GM18502 (cell line): Measurements from ENCODE around the gene PHTF1.
"Not testable (repeated sequence)": the region's sequence is repeated elsewhere in the genome, so short reads cannot be mapped to it uniquely, and the experiment has no call there.

ENCODE experiments used
- ATAC-seq: cut with Tn5 transposase; IDR thresholded peaks from one replicate; pipeline ENCODE4 v1.9.1; 2021; ENCODE audit warnings: mild to moderate bottlenecking; ENCODE audit not compliant: unreplicated experiment, poor library complexity

Gene PHTF1

DNA sequence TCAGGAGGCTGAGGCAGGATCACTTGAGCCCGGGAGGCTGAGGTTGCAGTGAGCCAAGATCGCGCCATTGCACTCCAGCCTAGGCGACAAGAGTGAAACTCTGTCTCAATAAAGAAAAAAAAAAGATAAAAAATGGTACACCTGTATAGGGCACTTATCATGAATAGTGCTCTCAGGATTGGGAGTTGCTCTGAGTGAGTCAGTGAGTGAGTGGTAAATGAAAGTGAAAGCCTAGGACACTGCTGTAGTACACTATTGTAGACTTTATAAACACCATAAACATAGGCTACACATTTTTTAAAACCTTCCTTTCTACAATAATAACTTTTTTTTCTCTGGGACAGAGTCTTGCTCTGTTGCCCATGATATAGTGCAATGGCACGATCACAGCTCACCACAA is 16.8 kb downstream of the PHTF1 start:
- peak; percentile 58 for ATAC-seq

DNA sequence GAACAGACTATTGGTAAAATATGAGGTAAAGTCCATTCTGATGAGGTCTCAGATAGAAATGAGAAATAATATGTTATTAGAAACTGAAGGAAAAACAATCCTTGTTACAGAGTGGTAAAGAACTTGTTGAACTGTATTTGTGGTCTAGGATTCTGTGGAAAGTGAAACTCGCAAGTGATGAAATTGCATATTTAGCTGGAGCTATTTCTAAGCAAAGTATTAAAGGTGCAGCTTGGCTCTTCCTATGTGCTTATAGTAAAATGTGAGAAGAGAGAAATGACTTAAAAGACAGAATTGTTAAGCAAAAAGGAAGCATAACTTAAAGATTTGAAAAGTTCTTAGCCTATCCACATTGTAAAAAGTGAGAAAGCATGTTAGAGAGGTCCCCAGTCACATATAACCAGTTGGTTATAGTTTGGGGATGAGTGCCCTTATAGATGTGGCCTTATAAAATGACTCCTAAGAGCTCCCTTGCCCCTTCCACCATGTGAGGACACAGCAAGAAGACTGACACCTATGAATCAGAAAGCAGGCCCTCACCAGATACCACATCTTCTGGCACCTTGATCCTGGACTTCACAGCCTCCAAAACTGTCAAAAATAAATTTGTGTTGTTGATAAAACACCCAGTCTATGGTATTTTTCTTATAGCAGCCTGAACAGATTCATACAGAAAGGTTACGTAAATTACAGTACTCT is 24.8 kb downstream of the PHTF1 start:
- ATAC-seq: no peak

DNA sequence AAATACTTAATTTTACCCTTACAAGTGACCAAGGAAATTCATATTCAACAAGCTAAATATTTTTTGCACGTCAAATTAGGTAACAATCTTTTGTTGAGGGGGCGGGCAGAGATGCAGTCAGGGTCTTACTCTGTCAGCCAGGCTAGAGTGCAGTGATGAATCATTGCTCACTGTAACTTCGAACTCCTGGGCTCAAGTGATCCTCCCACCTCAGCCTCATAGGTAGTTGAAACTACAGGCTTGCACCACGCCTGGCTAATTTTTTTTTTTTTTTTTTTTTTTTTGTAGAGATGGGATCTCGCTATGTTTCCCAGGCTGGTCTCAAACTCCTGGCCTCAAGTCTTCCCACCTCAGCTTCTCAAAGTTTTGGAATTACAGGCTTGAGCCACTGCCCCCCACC is 26.5 kb downstream of the PHTF1 start:
- no peak for ATAC-seq

DNA sequence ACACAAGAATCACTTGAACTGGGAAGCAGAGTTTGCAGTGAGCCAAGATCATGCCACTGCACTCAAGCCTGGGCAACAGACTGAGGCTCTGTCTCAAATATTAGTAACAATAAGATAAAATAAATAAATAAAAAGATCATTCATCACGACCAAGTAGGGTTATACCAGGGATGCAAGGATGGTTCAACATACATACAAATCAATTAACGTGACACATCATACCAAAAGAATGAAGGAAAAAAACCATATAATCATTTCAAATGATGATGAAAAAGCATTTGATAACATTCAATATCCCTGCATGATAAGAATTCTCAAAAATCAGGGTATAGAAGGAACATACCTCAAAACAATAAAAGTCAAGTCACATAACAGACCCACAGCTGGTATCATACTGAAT is 38.3 kb downstream of the PHTF1 start:
- ATAC-seq: no peak

DNA sequence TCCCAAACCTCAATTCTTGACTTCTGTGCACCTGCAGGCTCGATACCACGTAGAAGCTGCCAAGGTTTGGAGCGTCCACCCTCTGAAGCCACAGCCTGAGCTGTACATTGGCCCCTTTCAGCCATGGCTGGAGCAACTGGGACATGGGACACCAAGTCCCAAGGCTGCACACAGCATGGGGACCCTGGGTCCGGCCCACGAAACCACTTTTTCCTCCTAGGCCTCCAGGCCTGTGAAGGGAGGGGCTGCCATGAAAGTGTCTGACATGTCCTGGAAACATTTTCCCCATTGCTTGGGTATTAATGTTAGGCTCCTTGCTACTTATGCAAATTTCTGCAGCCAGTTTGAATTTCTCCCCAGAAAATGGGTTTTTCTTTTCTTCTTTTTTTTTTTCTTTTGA is 40.7 kb downstream of the PHTF1 start:
- not testable (repeated sequence) for ATAC-seq

DNA sequence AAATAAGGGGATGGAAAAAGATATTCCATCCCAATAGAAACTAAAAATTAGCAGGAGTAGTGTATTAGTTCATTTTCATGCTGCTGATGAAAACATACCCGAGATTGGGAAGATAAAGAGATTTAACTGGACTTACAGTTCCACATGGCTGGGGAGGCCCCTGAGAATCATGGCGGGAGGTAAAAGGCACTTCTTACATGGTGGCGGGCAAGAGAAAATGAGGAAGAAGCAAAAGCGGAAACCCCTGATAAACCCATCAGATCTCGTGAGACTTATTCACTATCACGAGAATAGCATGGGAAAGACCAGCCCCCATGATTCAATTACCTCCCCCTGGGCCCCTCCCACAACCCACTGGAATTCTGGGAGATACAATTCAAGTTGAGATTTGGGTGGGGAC is 41.8 kb downstream of the PHTF1 start:
- ATAC-seq: not testable (repeated sequence)

DNA sequence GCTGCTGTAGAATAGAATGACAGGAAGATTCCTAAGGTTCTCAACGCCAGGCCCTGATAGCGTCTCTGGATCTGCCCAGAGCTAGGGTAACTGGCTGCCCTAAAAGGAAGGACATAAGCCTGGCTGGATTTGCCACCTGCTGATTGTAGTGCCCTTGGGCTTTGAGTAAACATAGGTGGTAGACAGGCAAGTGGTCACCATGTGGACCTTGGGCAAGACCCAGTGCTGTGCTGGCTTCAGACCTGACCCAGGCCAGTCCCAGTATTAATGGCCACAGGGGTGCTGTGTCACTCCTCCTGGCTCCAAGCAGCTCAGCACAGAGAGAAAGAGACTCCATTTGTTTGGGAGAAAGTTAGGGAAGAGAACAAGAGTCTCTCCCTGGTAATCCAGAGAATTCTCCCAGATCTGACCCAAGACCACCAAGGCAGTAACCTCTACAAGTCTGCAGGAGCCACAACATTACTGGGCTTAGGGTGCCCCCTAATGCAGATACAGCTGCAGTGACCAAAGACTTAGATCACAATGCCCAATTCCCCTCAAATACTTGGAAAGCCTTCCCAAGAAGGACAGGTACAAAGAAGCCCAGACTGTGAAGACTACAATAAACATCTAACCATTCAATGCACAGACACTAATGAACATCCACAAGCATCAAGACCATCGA is 44.5 kb downstream of the PHTF1 start:
- ATAC-seq: no peak

DNA sequence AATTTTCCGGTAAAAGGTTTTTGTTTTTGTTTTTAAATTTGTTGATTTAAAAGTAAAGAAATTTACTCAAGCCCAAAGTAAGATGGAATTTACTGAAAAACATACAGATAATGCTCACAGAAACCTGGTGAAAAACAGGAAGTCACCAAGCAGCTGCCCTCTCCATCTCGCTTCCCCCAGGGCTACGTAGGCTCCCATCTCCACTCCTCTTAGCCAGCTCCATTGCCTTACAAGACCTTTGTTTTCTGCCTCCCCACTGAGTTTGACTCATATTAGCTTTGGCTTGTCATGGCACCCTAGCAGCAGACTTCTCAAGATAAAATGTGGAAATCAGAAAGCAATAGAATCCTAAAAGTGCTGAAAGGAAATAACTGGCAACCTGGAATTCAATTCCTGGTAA is 57.9 kb downstream of the PHTF1 start:
- no peak for ATAC-seq

DNA sequence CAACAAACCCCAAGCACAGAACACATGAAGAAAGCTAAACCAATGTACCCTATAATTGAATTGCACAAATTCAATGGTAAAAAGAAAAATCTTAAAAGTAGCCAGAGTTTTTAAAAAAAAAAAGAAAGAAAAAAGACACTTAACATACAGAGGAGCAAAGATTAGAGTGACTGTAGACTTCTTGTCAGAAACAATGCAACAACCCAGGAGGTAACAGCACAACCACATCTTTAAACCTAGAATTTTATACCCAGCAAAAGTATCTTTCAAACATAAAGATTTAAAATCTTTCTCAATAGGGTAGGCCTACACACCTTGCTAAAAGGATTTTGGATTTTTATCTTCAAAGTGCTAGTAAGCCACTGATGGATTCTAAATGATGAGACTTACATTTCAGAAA is 64.4 kb downstream of the PHTF1 start:
- ATAC-seq: no peak

DNA sequence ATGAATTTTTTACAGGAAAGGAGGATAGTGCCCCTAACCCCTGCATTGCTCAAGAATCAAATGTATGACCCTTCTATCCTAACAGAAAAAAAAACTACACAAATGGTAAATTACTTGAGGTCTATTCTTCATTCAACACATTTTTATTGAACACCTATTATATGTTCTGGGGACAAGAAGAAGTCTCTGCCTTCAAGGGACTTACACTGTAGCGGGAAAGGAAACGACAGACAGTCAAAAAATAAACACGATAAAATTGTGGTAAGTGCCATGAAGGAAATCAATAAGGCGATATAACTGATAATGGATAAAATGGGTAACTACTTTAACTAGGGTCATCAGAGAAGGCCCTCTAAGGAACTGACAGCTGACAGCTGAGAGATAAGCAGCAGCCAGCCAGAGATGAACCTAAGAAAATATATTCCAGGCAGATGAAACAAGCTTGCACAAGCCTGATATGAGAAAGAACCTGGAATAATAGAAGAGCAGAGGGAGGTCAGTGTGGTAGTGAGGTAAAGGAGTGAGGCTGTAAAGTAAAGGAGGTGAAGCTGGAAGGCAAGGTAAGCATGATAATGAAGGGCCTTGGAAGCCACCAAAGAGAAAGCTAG is 66.4 kb downstream of the PHTF1 start:
- no peak for ATAC-seq

DNA sequence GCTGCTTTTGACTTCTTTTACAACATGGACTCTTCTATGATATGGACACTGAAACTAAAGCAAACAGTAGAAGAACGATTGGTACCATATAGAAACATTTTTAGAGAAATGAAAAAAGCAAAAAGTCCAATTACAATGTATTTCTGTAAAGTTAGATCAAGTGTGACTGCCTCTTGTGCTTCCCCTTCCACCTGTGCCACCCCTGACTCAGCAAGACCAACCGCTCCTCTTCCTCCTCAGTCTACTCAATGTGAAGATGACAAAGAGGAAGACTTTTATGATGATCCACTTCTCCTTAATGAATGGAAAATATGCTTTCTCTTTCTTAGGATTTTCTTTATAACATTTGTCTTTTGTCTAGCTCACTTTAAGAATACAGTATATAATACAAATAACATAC is 66.9 kb downstream of the PHTF1 start:
- no peak for ATAC-seq

DNA sequence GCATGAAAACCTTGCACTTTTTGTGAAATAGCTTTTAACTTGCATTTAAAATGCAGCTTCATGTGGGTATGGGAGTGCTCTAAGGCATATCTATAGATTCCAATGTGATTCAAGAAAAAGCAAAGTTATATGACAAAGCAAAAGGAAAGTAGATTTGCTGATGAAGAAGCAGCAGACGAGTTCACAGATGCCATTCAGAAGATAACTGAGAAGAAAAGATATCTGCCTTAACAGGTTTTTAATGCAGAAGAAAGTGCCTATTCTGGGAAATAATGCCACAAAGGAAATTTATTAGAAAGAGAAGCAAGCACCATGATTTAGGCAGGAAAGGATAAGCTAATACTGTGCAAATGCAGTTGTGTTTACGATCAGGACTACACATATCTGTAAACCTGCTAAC is 68.1 kb downstream of the PHTF1 start:
- no peak for ATAC-seq

DNA sequence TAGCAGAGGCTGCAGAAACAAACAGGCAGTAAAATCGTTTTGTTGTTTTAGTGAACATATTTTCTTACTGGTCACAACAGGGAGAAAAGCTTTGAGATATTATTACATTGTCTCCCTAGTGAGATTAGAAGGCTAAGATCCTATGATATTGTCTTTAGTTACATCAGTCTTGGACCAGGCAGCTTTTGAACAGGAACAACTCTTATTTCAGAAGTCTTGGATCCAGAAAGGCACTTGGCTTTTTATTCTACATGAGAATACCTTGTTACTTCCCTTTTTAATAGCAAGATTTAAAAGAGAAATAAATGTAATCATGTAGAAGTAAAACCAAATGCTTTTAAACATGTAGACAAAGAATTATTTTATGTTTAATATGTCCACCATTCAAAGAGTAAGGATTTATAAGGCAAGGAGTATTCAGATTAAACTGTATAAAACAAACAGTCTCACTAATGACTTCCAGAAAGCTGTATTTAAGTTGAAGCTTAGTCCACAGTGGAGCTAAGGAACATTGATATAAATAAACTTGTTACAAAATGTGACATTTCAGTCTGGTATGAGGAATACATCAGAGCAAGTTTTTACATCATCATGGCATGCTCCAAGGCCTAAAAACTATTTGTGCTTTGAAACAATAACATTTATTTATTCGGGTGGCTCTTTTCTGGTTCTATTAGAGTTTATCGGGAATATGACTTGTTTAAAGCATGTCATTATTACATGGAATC is 72.2 kb downstream of the PHTF1 start:
- ATAC-seq: no peak

DNA sequence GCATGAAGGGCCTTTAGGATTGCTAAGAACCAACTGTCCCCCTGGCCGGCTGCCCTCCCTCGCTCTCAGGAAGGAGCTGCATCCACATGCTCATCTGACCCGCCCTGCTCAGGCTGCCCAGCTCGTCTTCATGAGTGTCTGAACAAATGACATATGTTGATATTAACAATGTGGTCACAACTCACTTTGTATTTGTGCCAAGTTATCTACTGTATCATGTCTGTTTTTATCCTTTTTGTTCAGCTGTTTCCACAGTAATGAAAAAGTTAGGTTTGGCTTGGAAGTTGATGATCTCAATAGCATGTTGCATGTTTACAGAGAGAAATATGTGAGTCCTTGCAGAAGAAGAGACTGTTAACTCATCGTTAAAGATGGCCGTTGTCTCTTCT is 75.1 kb downstream of the PHTF1 start:
- no peak for ATAC-seq

DNA sequence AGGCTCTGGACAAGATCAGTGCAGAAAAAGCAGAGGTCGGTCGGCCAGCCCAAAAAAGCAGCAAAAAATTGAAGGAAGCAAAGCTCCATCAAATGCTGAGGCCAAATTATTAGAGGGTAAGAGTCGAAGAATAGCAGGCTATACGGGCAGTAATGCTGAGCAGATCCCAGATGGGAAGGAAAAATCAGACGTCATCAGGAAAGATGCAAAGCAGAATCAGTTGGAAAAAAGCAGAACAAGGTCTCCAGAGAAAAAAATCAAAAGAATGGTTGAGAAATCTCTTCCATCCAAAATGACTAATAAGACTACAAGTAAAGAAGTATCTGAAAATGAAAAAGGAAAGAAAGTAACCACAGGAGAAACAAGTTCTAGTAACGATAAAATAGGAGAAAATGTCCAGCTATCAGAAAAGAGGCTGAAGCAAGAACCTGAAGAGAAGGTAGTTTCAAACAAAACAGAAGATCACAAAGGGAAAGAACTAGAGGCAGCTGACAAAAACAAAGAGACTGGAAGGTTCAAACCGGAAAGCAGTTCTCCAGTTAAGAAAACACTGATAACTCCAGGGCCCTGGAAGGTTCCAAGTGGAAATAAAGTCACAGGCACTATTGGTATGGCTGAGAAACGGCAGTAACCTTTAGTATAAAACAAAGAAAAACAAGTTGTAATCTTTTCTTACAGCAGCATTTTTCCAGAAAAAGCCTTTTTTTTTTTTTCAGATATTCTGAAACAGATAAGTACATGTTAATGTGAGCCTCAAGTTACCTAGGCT is 75.7 kb downstream of the PHTF1 start:
- ATAC-seq: no peak

DNA sequence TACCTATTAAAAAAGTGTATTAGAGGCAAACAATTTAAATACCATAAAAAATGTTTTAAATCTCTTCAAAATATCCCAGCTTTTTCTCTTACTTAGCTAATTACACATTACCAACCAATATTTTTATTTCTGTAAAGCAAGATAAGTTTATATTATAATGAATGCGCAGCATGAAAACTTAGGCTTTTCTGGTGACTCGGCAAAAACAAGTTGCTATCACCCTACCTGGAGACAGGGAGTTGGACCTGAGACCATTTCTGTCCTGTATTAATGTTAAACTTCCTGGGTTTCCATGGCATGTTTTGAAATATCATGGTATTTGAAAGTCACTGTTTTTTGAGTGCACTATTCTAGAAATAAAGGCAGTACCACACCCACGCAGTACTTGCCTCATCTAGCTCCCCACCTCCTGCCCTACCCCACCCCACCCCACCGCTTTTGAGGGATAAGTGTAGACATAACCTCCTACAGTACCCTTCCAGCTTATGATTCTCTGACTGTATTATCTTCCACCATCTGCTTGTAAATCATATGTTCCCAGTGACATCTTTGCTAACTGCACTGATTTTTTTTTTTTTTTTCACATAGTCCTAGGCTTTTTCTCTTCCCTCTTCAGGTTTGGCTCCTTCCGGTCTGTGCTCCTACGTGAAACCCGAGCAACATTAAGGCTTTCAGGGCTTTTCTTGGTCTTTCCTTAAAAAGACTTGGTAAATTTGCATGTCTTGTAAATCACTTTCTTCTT is 77.5 kb downstream of the PHTF1 start:
- ATAC-seq: no peak

DNA sequence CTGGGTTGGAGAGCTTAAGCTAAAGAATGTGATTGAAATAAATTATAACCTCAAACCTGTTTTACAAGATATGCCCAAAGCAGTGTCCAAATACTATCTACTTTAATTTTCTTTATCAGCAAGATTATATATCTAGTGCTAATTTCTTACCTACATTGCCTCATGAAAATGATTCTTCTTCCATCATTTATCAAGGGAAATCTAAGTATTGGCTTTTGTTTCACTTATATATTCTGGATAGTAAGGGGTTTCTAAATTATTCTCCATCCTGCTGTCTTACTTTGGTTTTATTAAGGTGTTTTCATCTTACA is 81.2 kb downstream of the PHTF1 start:
- ATAC-seq: no peak

DNA sequence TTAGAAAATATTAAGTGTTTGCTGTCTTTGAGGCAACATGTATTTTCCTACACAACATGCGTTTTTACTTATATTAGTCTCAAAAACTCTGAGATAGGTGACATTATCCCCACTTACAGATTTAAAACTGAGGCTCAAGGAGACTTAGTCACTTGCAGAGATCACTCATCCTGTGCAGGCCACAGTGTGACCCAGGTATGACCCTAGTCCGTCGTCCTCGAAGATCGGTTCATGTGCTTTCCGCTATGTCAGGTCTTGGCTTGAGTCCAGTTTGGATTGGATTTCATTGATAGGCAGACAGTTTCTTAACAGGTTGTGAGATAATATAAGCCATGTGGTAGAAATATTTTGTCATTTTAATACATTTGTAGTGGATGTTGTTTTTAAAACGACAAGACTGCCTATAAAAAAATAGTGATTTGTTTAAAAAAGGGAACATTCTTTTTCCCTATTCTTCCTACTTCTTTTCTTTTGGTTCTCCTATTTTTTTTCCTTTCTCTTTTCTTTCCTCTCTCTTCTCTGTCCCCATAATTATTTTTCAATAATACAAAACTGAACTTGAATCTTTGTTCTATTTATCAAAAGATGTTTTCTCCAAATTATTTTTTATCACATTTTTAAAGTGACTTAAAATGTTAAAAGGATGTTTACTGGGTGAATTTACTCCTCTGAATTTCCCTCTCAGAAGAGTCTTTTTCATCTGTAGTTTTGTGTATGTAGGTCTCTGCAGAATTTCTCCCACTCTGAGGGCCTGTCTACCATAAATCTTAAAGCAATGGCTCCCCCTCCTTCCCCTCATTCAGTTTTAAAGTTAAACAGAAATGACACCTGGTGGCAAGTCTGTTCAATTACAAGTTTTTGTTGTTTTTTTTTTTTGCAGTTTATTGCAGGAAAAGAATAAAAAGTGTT is 81.8 kb downstream of the PHTF1 start:
- ATAC-seq: no peak

DNA sequence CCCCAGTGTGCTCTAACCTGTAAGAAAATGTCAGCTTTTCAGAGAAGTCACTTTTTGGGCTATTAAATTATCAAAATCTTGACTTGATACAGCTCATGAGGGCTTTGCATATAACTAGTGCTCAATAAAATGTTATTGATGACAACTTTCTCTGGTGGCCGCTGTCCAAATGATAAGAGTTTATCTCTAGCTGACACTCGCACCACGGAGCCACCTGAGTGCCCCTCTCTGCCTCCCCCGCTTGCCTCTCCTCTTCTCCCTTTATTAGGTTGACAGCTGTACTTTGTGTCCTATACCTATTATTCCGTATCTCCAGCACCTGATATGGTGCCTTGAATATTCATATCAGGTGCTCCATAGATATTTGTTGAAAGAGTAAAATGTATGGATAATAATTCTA is 82.8 kb downstream of the PHTF1 start:
- no peak for ATAC-seq
